Jurkat, Clone E6-1 (cell line): ENCODE measurements around the gene TAF4.
"Not testable (repeated sequence)": the region's sequence is repeated elsewhere in the genome, so short reads cannot be mapped to it uniquely, and the experiment has no call there.

Experiments used
- DNase-seq: peaks from one replicate; pipeline ENCODE4 v3.0.0-alpha.2; 2011; ENCODE audit warnings: low read depth, low spot score
- H3K4me3 ChIP-seq: 2 replicates; pipeline ENCODE4 v1.5.1; 2011; ENCODE audit warnings: mild to moderate bottlenecking, low read length, control low read depth, moderate library complexity

TAF4 gene

DNA sequence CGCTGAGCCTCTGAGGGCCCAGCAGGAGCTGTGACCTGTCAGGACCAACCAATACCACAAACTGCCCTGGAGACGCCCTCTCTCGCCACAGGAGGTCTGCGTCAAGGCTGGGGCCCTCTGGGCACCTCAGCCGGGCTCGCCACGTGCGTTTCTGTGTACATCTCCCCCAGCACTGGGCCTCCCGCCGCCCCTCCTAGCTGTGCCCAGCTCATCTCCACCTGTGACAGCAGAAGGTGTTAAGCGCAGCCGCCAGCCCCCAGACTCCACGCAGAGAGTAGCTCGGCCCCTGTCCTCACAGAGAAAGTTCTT, 91.4 kb downstream of the TAF4 start:
- DNase-seq, result no peak
- H3K4me3 ChIP-seq, result no peak overlapping the region

- no peak for DNase-seq
- H3K4me3 ChIP-seq, result no peak overlapping the region
These were observed 91.9 kb downstream of the TAF4 start for GRCh38 chr20:61973515-61974356.

DNA sequence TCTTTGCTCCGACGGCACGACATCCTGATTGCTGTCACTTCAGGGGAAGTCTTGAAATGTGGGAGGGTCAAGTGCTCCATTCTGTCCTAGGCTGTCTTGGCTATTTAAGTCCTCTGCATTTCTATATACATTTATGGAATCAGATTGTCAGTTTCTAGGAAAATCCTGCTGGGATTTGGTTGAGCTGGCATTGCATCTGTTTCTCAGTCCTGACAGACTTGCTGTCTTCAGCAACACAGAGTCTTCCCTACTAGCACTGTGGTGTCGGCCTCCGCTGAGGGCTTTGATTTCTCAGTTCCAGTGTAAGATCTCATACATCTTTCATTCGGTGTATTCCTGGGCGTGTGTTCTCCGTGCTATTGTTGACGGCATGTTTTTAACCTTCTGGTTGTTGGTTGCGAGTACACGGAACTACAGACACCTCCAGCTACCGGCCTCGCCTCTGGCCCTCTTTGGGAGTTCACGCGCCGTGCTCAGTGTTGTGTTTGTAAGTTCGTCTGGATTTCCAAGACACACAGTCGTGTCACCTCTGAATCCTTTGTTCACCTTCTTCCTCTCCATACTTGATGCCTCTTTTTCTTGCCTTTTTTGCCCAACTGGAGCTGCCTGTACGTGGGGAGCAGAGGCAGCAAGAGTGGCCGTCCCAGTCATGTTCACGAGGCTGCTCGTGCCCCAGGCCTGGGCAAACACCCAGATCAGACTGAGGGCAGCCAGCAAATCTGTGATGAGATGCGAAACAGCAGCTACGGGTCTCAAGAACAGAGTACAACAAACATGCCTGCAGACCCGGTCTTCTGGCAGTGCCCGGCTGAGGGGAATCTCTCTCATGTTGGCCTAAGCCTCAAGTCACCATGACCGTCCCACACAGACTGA, 92.8 kb downstream of the TAF4 start:
- no peak for DNase-seq
- H3K4me3 ChIP-seq, result no peak overlapping the region

DNA sequence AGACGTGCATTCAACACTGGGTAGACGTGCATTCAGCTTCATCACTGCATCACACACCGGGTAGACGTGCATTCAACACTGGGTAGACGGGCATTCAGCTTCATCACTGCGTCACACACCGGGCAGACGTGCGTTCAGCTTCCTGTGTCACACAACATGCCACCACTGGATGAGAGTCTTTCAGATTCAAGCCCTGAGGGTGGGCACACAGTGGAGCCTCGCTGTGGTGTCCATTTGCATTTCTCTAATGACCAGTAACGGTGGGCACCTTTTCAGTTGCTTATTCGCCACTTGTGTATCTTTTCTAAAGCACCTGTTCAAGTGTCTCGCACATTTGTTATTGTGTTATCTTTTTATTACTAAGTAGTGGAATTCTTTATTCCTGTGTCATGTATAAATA, 94.1 kb downstream of the TAF4 start:
- H3K4me3 ChIP-seq, DNase-seq: not testable (repeated sequence)

DNA sequence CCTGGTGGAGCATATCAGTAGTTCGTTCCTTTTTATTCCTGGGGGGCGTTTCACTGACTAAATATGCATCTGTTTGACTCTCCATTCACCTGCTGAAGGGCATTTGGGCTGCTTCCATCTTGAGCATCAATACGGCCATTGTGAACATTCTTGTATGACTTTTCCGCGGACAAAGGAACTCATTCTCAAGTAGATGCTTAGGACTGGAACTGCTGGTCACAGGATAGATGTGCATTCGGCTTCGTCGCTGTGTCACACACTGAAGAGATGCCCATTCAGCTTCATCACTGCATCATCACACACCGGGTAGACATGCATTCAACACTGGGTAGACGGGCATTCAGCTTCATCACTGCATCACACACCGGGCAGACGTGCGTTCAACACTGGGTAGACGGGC, 95.3 kb downstream of the TAF4 start:
- no peak for DNase-seq
- no peak overlapping the region for H3K4me3 ChIP-seq

DNA sequence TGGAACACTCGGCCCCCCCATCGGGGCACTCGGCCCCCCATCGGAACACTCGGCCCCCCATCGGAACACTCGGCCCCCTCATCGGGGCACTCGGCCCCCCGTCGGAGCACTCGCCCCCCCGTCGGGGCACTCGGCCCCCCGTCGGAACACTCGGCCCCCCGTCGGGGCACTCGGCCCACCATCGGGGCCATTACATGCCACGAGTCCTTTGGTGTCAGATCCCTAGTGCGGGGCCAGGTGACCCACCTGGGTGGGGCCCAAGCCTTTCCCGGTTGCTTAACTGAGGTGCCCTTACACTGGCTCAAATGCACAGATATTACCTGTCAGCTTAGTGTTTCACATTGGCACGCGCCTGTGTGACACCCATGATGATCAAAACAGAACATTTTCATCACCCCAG, 95.9 kb downstream of the TAF4 start:
- DNase-seq, result no peak
- no peak overlapping the region for H3K4me3 ChIP-seq

GRCh38 chr20:61968932-61969331, 96.7 kb downstream of the TAF4 start:
- no peak for DNase-seq
- H3K4me3 ChIP-seq, result no peak overlapping the region

GRCh38 chr20:61968036-61968810, 97.5 kb downstream of the TAF4 start:
- DNase-seq, result no peak

GRCh38 chr20:61967300-61967699, 98.4 kb downstream of the TAF4 start:
- DNase-seq, result no peak
- no peak overlapping the region for H3K4me3 ChIP-seq

More at GRCh38 chr20:61968036-61968810, 97.5 kb downstream of the TAF4 start:
- H3K4me3 ChIP-seq, result no peak overlapping the region

DNA sequence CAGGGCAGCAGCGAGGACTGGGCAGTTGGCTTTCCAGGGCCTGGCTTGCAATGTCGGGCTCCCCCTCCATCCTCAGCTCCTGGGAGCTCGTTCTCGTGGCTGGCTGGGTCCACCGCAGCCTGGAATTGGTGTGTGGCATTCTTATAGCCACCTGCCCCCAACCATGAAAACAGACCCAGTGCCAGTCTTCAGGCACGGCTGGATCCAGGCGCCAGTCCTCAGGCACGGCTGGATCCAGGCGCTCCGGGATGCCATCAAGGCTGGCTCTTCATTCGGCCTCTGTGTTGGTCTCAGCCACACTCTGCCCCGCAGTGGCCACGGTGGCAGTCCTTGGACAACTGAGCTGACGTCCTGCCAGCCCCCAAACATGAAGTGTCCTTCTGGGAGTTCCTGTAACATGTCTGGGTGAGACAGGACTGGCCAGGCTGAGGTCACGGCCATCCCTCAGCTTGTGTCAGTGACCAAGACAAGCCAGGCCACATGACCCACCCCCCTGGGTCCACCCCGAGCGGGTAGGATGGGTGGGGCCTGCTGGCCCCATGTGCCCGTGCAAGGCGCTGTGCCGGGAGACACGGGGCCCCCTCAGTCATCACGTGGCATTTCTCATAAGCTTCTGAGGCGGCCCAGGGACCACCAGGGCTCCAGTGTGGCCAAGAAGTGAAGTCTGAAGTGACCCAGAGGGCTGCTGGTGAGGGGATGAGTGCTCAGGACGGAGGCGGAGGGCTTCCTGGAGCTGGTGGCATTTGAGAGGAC, 99.0 kb downstream of the TAF4 start:
- no peak overlapping the region for H3K4me3 ChIP-seq

GRCh38 chr20:61965606-61966491, 99.8 kb downstream of the TAF4 start:
- no peak overlapping the region for H3K4me3 ChIP-seq
- no peak for DNase-seq

More for the DNA sequence above, 99.0 kb downstream of the TAF4 start:
- no peak for DNase-seq

- no peak overlapping the region for H3K4me3 ChIP-seq
These were observed 100.7 kb downstream of the TAF4 start for GRCh38 chr20:61964675-61965605.

GRCh38 chr20:61963885-61964674, 101.6 kb downstream of the TAF4 start:
- DNase-seq, result no peak
- H3K4me3 ChIP-seq, result no peak overlapping the region

More at GRCh38 chr20:61964675-61965605, 100.7 kb downstream of the TAF4 start:
- no peak for DNase-seq

DNA sequence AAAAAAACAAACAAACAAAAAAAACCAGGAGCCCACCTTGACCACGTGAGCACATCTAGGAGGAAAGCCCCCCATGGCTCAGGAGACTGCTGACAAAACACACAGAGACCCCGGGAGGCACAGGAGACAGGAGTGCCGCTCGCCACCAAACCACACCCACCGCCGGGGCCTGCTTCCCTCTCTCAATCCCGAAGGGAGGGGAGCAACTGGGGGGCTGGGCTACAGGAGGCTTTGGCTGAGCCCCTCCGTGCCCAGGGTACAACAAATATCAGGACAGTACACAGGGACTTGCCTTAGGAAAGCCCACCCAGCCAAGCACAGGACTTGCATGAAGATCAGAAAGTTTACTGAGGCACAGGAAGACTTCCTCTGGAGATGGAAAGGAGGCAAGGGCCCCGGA, 102.5 kb downstream of the TAF4 start:
- no peak for DNase-seq
- H3K4me3 ChIP-seq, result no peak overlapping the region

DNA sequence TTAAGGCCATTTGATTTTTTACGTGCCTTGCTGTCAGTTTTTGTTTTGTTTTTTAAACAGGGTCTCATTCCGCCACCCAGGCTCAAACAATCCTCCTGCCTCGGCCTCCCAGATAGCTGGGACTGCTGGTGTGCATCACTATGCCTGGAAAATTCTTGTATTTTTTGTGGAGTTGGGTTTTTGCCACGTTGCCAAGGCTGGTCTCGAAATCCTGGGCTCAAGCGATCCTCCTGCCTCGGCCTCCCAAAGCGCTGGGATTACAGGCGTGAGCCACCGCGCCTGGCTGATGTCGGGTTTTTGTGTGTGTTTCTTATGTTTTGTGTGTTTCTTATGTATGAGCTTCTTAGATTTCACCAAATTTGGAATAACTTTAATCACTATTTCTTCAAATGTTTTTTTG, 104.8 kb downstream of the TAF4 start:
- no peak overlapping the region for H3K4me3 ChIP-seq
- DNase-seq, result no peak
